Left ventricle myocardium inferior (tissue), 1 donor: ENCODE measurements around the gene ARSK. TPM values are rescaled to one million over a fixed set of nuclear protein-coding genes. Genes with fewer than 3 reads are reported as not detected.

Experiments used
- DNase-seq: peaks from one replicate; pipeline ENCODE4 v3.0.0-alpha.2; 2020
- H3K27ac ChIP-seq: fragments of 200-600 bp; replicated peaks from 2 replicates; pipeline ENCODE4 v1.8.0; 2021
- H3K27me3 ChIP-seq: fragments of 200-600 bp; 2 replicates; pipeline ENCODE4 v1.8.0; 2021; ENCODE audit warnings: low read depth
- H3K36me3 ChIP-seq: fragments of 200-600 bp; 2 replicates; pipeline ENCODE4 v1.8.0; 2021
- H3K4me1 ChIP-seq: fragments of 200-600 bp; 2 replicates; pipeline ENCODE4 v1.8.0; 2021
- H3K4me3 ChIP-seq: fragments of 200-600 bp; 2 replicates; pipeline ENCODE4 v1.8.0; 2021; ENCODE audit warnings: mild to moderate bottlenecking, moderate library complexity
- H3K9me3 ChIP-seq: fragments of 200-600 bp; replicated peaks from 2 replicates; pipeline ENCODE4 v1.8.0; 2021
- intact Hi-C: fragments of 100-400 bp; cut with micrococcal nuclease; formaldehyde crosslinking; loops from one replicate; pipeline ENCODE4 v1.11.0; 2022
- total RNA-seq: library from RNA; stranded (reverse); fragmentation: NEBNext Ultra II Directional; extraction: Animal tissue kit (Norgen Biotek cat#: 25700); gene quantifications from one replicate; pipeline ENCODE4 v1.2.1, GENCODE V29; 2021
- TF ChIP-seq, protein P1 (sequence below): fragments of 200-600 bp; IDR thresholded peaks from 2 replicates; pipeline ENCODE4 v1.8.0; 2021; ENCODE audit warnings: antibody characterized with exemption, mild to moderate bottlenecking, borderline replicate concordance
- donor health status: DM: no; HTN: yes; CAD: no; lungs with severe emphysema.

ARSK gene
- total RNA-seq, 1 donor from 2014 or later: 3.7 TPM

DNA sequence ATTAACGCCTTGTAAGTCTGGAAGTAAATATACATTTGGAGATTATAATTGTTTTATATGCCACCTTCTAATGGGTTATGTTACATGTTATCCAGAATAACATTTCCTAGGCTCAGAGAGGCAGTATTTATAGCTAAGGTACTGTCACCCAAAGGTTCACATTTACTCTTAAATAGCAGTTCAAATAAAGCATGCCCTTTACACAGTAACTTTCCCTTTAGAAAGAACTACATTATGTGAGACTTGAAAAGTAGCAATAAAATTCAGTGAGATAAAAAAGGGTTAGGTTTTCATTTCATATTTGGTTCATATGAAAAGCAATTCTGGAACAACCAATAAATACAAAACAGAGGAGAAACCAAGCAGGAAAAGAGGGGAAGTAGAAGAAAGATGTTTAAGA, 35.2 kb upstream of the ARSK start:
- Histone ChIP-seq H3K4me1 (no peaks in the 10 kb centered on the region), H3K27me3 (no peaks in the 10 kb centered on the region), H3K9me3 (no peaks in the 10 kb centered on the region), H3K36me3 (peaks cover 97% of the 10 kb centered on the region), H3K4me3 (no peak overlapping the region), H3K27ac (no peak overlapping the region)
- TF ChIP-seq, protein P1, sequence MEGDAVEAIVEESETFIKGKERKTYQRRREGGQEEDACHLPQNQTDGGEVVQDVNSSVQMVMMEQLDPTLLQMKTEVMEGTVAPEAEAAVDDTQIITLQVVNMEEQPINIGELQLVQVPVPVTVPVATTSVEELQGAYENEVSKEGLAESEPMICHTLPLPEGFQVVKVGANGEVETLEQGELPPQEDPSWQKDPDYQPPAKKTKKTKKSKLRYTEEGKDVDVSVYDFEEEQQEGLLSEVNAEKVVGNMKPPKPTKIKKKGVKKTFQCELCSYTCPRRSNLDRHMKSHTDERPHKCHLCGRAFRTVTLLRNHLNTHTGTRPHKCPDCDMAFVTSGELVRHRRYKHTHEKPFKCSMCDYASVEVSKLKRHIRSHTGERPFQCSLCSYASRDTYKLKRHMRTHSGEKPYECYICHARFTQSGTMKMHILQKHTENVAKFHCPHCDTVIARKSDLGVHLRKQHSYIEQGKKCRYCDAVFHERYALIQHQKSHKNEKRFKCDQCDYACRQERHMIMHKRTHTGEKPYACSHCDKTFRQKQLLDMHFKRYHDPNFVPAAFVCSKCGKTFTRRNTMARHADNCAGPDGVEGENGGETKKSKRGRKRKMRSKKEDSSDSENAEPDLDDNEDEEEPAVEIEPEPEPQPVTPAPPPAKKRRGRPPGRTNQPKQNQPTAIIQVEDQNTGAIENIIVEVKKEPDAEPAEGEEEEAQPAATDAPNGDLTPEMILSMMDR: no peak
- no peak for DNase-seq
- intact Hi-C loops: no loop called here

DNA sequence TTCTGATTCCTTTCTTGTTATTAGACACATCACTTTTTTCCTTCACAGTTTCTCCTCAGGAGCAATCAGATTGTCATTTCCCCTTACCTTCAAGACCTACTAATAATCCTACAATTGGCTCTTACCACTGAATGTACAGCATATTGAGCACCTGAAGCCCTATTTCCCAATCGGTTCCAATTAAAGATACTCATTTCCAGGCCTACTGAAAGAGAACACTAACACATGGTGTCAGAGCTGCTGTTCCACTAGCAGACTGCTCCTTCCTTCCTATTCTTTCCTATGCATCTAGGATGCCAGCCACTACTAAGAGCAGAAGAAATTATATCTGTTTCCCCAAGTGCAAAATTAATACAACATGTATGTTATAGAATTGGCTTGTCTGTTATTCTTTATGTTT, 34.7 kb upstream of the ARSK start:
- Histone ChIP-seq H3K36me3 (peaks cover 97% of the 10 kb centered on the region), H3K9me3 (no peaks in the 10 kb centered on the region), H3K27me3 (no peaks in the 10 kb centered on the region), H3K4me1 (no peaks in the 10 kb centered on the region), H3K4me3 (no peak overlapping the region), H3K27ac (no peak overlapping the region)
- DNase-seq: no peak
- TF ChIP-seq, protein P1: no peak
- intact Hi-C loops: no loop called here

DNA sequence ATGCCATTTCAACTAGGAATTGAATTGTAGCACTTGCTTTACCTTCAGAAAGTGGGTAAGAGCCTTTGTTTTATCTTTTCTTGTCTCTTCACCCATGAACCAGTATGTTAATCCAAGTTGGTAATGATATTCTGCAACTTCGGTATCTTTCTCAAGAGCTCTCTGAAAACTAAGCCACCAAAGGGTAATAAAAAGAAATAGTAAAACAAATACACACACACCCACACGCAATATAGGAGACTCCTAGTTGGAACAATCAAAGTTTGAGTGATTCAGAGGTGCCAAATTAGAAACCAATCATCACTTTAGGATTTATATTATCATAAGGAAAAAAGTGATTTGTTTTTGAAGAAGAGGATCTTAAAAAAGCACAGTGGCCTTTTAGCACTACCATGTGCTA, 30.5 kb upstream of the ARSK start:
- Histone ChIP-seq H3K27ac (no peak overlapping the region), H3K4me1 (no peaks in the 10 kb centered on the region), H3K36me3 (peaks cover 97% of the 10 kb centered on the region), H3K9me3 (no peaks in the 10 kb centered on the region), H3K27me3 (no peaks in the 10 kb centered on the region), H3K4me3 (no peak overlapping the region)
- TF ChIP-seq, protein P1: no peak
- intact Hi-C loops: no loop called here
- no peak for DNase-seq

DNA sequence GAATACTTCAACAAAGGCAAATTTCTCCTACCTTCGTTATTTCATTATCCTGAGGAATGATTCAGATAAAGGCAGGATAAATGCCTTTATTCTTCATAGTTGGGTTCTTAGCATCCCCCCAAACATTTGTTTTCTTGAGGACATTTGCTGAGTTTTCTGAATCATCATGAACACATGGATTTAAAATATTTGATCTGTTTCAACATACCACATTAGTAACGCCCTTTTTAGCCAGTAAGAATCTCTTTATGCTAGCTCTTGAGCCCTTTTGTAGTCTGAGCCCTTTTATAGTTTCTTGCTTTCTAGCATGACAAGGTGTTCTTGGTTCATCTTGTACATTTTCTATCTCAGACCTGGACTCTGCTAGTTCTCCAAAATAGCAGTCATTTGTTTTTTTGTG, 28.0 kb upstream of the ARSK start:
- H3K9me3 ChIP-seq: no peaks in the 10 kb centered on the region

DNA sequence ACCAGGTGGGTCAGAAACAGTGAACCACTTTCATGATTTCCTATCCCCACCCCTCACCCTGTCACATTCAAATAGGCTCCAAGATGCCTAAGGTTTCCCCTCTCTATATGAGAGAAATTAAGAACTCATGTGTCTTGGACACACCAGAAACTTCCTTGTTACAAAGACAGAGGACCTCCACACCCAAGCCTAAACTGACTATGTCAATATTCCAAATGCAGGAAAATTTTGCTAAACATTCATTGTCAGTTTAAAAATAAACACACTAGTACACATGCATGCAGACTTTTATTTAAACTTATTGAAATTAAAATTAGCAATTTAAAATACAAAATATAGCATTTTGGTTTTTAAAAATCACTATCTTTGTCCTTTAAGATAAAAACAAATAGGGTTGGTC, 26.3 kb upstream of the ARSK start:
- Histone ChIP-seq H3K9me3 (no peaks in the 10 kb centered on the region), H3K4me1 (peaks cover 6% of the 10 kb centered on the region), H3K27ac (no peak overlapping the region), H3K36me3 (peaks cover 85% of the 10 kb centered on the region), H3K27me3 (no peaks in the 10 kb centered on the region), H3K4me3 (no peak overlapping the region)
- TF ChIP-seq, protein P1: no peak
- DNase-seq: no peak
- intact Hi-C loops: no loop called here

More for the DNA sequence above, 28.0 kb upstream of the ARSK start:
- DNase-seq: no peak
- Histone ChIP-seq H3K4me3 (no peak overlapping the region), H3K27me3 (no peaks in the 10 kb centered on the region), H3K4me1 (peaks cover 6% of the 10 kb centered on the region), H3K36me3 (peaks cover 87% of the 10 kb centered on the region), H3K27ac (no peak overlapping the region)
- intact Hi-C loops: no loop called here
- TF ChIP-seq, protein P1: no peak

DNA sequence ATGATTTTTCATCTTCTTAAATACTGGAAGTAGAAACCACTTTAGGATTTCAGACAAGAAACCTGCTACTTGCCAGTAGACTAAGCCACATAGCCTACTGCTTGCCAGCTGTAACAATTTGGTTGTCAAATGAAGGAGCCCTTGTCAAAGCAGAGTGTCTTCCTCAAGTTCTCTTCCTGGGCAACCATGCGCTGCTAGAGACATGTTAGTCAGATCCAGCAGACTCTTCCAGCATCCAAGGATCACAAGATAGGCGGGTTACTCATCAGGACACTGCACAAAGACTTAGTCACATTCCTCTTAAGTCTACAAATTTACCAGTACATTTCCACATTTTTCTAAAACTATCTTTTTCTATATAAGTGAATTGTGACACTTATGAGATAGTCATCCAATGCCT, 24.5 kb upstream of the ARSK start:
- Histone ChIP-seq H3K9me3 (no peaks in the 10 kb centered on the region), H3K4me1 (peaks cover 12% of the 10 kb centered on the region), H3K27me3 (no peaks in the 10 kb centered on the region), H3K36me3 (peaks cover 77% of the 10 kb centered on the region), H3K27ac (no peak overlapping the region), H3K4me3 (no peak overlapping the region)
- TF ChIP-seq, protein P1: no peak
- intact Hi-C loops: no loop called here
- no peak for DNase-seq
